Measurements from ENCODE around the gene ZNF619. TPM values are rescaled to one million over a fixed set of nuclear protein-coding genes. Genes with fewer than 3 reads are reported as not detected.

The ZNF619 gene
- total RNA-seq, 1 experiment from 2014 or later, result 4.4 TPM

- no peak for DNase-seq (ENCODE audit: low read depth)
These were observed 11.9 kb upstream of the ZNF619 start for GRCh38 chr3:40465111-40465407.

GRCh38 chr3:40465456-40465855, 11.5 kb upstream of the ZNF619 start:
- DNase-seq (ENCODE audit: low read depth), result peak; percentile 20

- no peak for DNase-seq (ENCODE audit: low read depth)
These were observed 8.9 kb upstream of the ZNF619 start for GRCh38 chr3:40468018-40468417.

GRCh38 chr3:40470701-40471100, 6.2 kb upstream of the ZNF619 start:
- DNase-seq (ENCODE audit: low read depth), result no peak

GRCh38 chr3:40477666-40478065, 744 bp downstream of the ZNF619 start:
- no peak for DNase-seq (ENCODE audit: low read depth)

GRCh38 chr3:40487172-40487571, 10.2 kb downstream of the ZNF619 start:
- DNase-seq (ENCODE audit: low read depth), result no peak

GRCh38 chr3:40490916-40491315, 14.0 kb downstream of the ZNF619 start:
- DNase-seq (ENCODE audit: low read depth), result peak; percentile 29

- DNase-seq (ENCODE audit: low read depth), result no peak
These were observed 17.8 kb downstream of the ZNF619 start for GRCh38 chr3:40494698-40495097.

GRCh38 chr3:40497288-40497687, 20.4 kb downstream of the ZNF619 start:
- no peak for DNase-seq (ENCODE audit: low read depth)

GRCh38 chr3:40499952-40500351, 23.0 kb downstream of the ZNF619 start:
- no peak for DNase-seq (ENCODE audit: low read depth)

GRCh38 chr3:40502034-40502433, 25.1 kb downstream of the ZNF619 start:
- no peak for DNase-seq (ENCODE audit: low read depth)

- peak; percentile 97 for DNase-seq (ENCODE audit: low read depth)
These were observed 27.9 kb downstream of the ZNF619 start for GRCh38 chr3:40504636-40505430.

- DNase-seq (ENCODE audit: low read depth), result peak; percentile 59
These were observed 28.9 kb downstream of the ZNF619 start, which contains the start of gene ZNF620 for GRCh38 chr3:40505599-40506462. Gene ZNF620 (plus strand): TSS chr3:40506039. CDS start chr3:40506353, 314 bp downstream.

- no peak for DNase-seq (ENCODE audit: low read depth)
These were observed 34.3 kb downstream of the ZNF619 start for GRCh38 chr3:40511031-40511718.

- DNase-seq (ENCODE audit: low read depth), result no peak
These were observed 39.3 kb downstream of the ZNF619 start for GRCh38 chr3:40516201-40516600.

GRCh38 chr3:40518067-40518466, 41.1 kb downstream of the ZNF619 start:
- DNase-seq (ENCODE audit: low read depth), result no peak

GRCh38 chr3:40518848-40519247, 41.9 kb downstream of the ZNF619 start:
- no peak for DNase-seq (ENCODE audit: low read depth)

- no peak for DNase-seq (ENCODE audit: low read depth)
These were observed 44.3 kb downstream of the ZNF619 start for GRCh38 chr3:40521254-40521653.

- no peak for DNase-seq (ENCODE audit: low read depth)
These were observed 46.9 kb downstream of the ZNF619 start for GRCh38 chr3:40523781-40524180.

GRCh38 chr3:40524222-40524567, 47.3 kb downstream of the ZNF619 start:
- peak; percentile 7 for DNase-seq (ENCODE audit: low read depth)

- peak; percentile 80 for DNase-seq (ENCODE audit: low read depth)
These were observed 47.8 kb downstream of the ZNF619 start, which contains the start of gene ZNF621 for GRCh38 chr3:40524568-40525285. Gene ZNF621 (plus strand): TSS chr3:40524960. CDS start chr3:40525841, 881 bp downstream.

- DNase-seq (ENCODE audit: low read depth), result no peak
These were observed 51.5 kb downstream of the ZNF619 start for GRCh38 chr3:40528426-40528825.
